VCaP (cell line): ENCODE results near the gene BCAS3.

Experiments used
- H3K27ac ChIP-seq: fragments of 450-650 bp; 2 replicates; pipeline ENCODE4 v1.5.1; 2017
- TF ChIP-seq, protein P1 (sequence below): fragments of 450-650 bp; conservative IDR thresholded peaks from 2 replicates; pipeline ENCODE4 v1.5.1; 2017; ENCODE audit warnings: mild to moderate bottlenecking, moderate library complexity

BCAS3 gene

DNA sequence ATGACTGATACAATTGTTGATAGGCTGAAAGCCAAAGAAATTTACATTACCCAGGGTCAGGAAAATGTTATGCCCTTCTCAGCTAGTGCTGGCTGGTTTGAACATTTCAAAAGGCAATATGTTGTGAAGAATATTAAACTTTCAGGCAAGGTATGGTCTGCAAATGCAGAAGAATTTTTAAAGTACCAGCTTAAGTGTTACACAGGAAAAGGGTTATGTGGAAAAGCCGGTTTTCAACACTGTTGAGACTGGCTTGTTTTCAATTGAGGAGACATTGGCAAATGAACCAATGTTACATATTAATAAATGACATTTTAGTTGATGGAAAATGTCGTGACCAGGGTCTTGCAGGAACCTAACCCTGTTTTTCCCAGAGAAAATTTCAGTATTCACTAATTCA, 506.1 kb downstream of the BCAS3 start:
- TF ChIP-seq, protein P1, sequence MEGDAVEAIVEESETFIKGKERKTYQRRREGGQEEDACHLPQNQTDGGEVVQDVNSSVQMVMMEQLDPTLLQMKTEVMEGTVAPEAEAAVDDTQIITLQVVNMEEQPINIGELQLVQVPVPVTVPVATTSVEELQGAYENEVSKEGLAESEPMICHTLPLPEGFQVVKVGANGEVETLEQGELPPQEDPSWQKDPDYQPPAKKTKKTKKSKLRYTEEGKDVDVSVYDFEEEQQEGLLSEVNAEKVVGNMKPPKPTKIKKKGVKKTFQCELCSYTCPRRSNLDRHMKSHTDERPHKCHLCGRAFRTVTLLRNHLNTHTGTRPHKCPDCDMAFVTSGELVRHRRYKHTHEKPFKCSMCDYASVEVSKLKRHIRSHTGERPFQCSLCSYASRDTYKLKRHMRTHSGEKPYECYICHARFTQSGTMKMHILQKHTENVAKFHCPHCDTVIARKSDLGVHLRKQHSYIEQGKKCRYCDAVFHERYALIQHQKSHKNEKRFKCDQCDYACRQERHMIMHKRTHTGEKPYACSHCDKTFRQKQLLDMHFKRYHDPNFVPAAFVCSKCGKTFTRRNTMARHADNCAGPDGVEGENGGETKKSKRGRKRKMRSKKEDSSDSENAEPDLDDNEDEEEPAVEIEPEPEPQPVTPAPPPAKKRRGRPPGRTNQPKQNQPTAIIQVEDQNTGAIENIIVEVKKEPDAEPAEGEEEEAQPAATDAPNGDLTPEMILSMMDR: no peak
- no peak overlapping the region for H3K27ac ChIP-seq

DNA sequence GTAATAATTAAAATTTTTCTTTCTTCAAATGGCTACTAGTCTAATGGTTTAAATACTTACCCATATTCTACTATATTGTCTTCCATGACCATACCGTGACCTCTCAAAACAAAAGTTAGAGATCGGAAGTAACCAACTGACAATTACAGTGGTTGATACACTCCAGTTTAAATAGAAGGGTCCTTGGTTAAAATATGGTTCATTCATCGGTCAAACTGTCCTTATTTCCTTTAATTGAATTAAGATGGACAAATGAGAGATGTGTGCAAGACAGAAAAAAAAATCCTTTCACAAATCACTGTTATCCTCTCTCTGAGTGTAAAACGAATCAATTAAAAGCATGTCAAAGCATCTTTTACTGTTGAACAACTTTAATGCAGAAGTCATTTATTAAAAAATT, 507.7 kb downstream of the BCAS3 start:
- TF ChIP-seq, protein P1: no peak
- no peak overlapping the region for H3K27ac ChIP-seq

DNA sequence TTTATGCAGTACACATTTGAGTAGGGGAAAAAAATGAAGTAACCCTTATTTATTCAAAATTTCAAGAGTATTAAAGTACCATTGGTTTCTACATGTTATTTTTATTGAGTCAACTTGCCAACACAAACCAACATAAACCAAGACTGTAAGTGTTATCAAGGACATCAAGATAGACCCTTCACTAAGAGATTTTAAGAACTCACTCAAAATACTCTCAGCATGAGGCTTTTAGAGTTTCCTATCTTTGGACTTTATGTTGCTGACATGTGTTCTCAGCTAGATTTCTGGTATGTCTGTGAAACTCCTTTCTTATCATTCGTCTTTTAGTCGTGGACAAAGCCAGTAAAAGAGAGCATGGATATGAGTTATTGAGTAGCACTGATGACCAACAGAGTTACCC, 509.4 kb downstream of the BCAS3 start:
- TF ChIP-seq, protein P1: no peak
- no peak overlapping the region for H3K27ac ChIP-seq

DNA sequence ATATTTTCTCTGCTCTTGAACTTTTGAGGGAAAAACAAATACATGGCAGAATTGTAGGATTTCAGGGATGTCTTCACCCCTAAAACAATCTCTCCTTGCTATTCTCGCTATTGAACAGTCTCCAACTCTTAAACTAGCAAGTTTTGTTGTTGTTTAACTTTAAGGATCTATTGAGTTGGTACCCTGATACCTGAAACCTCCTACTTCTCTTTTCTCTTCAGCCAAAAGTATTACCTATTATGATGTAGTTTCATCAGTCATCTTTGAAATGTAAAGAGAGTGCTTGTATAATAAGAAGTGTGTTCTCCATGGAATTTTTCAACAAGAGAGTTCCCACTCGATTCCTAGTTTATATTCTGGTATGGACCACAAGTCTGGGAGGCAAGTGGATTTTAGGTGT, 510.4 kb downstream of the BCAS3 start:
- TF ChIP-seq, protein P1: no peak
- H3K27ac ChIP-seq: no peak overlapping the region

DNA sequence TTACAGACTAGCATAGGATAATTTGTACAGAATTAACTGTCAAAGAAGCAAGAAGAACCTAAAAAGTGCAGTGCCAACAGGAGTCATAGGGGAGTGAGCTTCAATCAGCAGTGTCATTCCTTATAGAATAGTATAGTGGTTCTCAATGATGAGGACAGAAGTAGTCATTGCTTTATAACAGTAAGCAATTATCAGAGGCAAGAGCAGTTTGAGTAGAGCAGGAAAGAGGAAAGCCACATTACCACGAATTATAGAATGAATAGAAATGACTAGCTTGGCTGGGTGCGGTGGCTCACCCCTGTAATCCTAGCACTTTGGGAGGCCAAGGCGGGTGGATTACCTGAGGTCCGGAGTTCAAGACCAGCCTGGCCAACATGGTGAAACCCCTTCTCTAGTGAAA, 512.3 kb downstream of the BCAS3 start:
- no peak overlapping the region for H3K27ac ChIP-seq
- TF ChIP-seq, protein P1: no peak

DNA sequence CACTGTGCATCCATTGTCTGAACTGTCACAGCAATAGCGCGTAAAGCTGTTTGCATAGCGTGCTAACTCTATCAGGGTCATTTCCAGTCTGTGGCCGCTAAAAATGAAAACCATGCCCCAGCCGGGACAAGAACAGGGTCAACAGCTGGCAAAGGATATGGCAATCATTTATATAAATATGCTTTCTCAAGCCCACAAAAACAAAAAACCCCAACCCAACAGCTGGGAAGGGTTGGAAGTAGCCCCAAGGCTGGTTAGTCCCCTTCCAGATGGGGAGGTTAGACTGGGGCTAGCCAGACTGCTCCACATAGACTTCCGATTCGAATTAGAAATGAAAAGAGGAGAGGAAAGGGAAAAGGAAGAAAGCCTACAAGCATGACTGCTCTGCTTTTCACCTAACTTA, 518.7 kb downstream of the BCAS3 start:
- no peak overlapping the region for H3K27ac ChIP-seq
- TF ChIP-seq, protein P1: no peak

DNA sequence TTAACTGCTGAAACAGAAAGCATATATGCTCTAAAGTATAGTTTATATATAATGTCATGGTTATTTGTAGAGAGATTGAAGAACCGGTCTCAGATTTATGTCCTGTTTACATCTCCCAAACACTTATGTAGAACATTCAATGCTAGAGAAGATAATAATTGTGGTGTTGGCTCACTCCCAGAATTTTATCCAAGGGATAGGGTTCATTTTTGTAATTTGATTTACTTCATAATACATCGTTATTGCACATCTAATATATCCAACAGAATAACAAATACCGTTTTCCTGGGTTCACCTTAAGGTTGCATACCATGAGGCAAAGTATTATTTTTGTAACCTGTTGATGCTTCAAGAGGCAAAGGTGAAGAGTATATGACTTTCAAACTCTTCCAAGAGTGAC, 519.1 kb downstream of the BCAS3 start:
- TF ChIP-seq, protein P1: no peak
- H3K27ac ChIP-seq: no peak overlapping the region
